H1 (cell line): ENCODE measurements around the gene SBK1.

Source experiments
- BCL11A ChIP-seq, 2 experiments: IDR thresholded peaks; one replicate each; pipeline ENCODE4 v1.6.1; 2011; ENCODE audit warnings: low read depth in 2 of 2, low read length in 2 of 2, mild to moderate bottlenecking in 2 of 2
- CHD2 ChIP-seq: IDR thresholded peaks from 2 replicates; pipeline ENCODE4 v1.6.1; 2012; ENCODE audit warnings: low read length, improper control_type of control experiment
- EP300 ChIP-seq, 2 experiments: IDR thresholded peaks; 1 replicate in 1 of 2; 2 replicates in 1 of 2; pipeline ENCODE4 v1.6.1; 2011 to 2012; ENCODE audit warnings: low read depth in 2 of 2, low read length in 2 of 2, mild to moderate bottlenecking in 2 of 2, borderline replicate concordance in 1 of 2, inconsistent platforms in 1 of 2, moderate library complexity in 1 of 2
- EZH2 ChIP-seq: fragments of 200-600 bp; sonication (generic); IDR thresholded peaks from 2 replicates; pipeline ENCODE4 v1.7.1; 2012; ENCODE audit warnings: low read depth, mild to moderate bottlenecking, moderate library complexity, low read length, inconsistent platforms; ENCODE audit not compliant: severe bottlenecking
- KDM1A ChIP-seq: fragments of 200-600, 300-600 bp; sonication (generic); IDR thresholded peaks from 2 replicates; pipeline ENCODE4 v1.7.1; 2016; ENCODE audit warnings: mild to moderate bottlenecking, low read length, borderline replicate concordance
- POLR2AphosphoS5 ChIP-seq: IDR thresholded peaks from 2 replicates; pipeline ENCODE4 v1.6.1; 2011; ENCODE audit warnings: low read depth, low read length
- SAP30 ChIP-seq: fragments of 300-600 bp; sonication (generic); IDR thresholded peaks from 2 replicates; pipeline ENCODE4 v1.7.1; 2012; ENCODE audit warnings: low read length, moderate library complexity, mild to moderate bottlenecking, inconsistent platforms; ENCODE audit not compliant: insufficient read depth, insufficient replicate concordance
- SP1 ChIP-seq: IDR thresholded peaks from 2 replicates; pipeline ENCODE4 v1.6.1; 2011; ENCODE audit warnings: low read depth, low read length
- SRF ChIP-seq: IDR thresholded peaks from 2 replicates; pipeline ENCODE4 v1.6.1; 2011; ENCODE audit warnings: mild to moderate bottlenecking, low read depth, low read length, moderate library complexity
- TBP ChIP-seq: IDR thresholded peaks from 2 replicates; pipeline ENCODE4 v1.6.1; 2011; ENCODE audit warnings: low read depth, low read length, improper control_type of control experiment
- USF2 ChIP-seq: IDR thresholded peaks from 2 replicates; pipeline ENCODE4 v1.6.1; 2011; ENCODE audit warnings: low read length, improper control_type of control experiment
- TF ChIP-seq, protein P1 (sequence below), 3 experiments: IDR thresholded peaks; 1 replicate in 2 of 3; 2 replicates in 1 of 3; pipeline versions ENCODE4 v1.5.1 to v1.6.1; 2011; ENCODE audit warnings: low read length in 3 of 3, mild to moderate bottlenecking in 3 of 3, inconsistent platforms in 2 of 3, low read depth in 1 of 3, moderate library complexity in 1 of 3; ENCODE audit not compliant: insufficient read depth in 1 of 3; ENCODE audit errors: control extremely low read depth in 1 of 3
- TF ChIP-seq, protein P2 (sequence below): IDR thresholded peaks from 2 replicates; pipeline ENCODE4 v1.6.1; 2011; ENCODE audit warnings: low read depth, mild to moderate bottlenecking, low read length; ENCODE audit not compliant: insufficient read depth

DNA sequence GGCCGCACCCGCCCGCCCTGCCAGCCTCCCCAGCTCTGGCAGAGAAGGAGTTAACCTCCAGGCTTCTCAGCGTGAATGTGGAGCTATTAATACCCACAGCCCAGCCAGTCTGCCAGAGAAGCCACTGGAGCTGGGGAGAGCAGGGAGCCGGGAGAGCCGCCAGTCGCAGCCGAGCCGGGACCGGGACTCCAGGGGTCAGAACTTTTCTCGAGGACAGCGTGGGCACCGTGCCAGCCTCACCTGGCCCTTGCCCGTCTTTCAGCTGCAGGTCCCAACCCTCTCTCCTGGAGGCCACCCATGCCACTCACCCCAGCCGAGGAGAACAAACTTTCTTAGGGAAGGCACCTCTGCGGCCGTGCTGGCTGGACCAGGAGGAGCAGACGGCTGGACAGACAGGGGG, 33.8 kb upstream of the SBK1 start:
- TF ChIP-seq, protein P1, sequence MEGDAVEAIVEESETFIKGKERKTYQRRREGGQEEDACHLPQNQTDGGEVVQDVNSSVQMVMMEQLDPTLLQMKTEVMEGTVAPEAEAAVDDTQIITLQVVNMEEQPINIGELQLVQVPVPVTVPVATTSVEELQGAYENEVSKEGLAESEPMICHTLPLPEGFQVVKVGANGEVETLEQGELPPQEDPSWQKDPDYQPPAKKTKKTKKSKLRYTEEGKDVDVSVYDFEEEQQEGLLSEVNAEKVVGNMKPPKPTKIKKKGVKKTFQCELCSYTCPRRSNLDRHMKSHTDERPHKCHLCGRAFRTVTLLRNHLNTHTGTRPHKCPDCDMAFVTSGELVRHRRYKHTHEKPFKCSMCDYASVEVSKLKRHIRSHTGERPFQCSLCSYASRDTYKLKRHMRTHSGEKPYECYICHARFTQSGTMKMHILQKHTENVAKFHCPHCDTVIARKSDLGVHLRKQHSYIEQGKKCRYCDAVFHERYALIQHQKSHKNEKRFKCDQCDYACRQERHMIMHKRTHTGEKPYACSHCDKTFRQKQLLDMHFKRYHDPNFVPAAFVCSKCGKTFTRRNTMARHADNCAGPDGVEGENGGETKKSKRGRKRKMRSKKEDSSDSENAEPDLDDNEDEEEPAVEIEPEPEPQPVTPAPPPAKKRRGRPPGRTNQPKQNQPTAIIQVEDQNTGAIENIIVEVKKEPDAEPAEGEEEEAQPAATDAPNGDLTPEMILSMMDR (IDR thresholded peaks at IDR 0.05; ENCODE audit: control extremely low read depth in 1 of 3, insufficient read depth in 1 of 3, low read depth in 1 of 3, low read length in 3 of 3), result no peak
- TF ChIP-seq USF2 (no peak), EP300 (IDR thresholded peaks at IDR 0.05; ENCODE audit: borderline replicate concordance in 1 of 2, low read depth in 2 of 2, low read length in 2 of 2) (no peak), POLR2AphosphoS5 (no peak), TBP (no peak), SRF (no peak), KDM1A (no peak), SAP30 (no peak), CHD2 (no peak), SP1 (no peak), BCL11A (IDR thresholded peaks at IDR 0.05; ENCODE audit: low read depth in 2 of 2, low read length in 2 of 2) (no peak), EZH2 (no peak)
- TF ChIP-seq, protein P2, sequence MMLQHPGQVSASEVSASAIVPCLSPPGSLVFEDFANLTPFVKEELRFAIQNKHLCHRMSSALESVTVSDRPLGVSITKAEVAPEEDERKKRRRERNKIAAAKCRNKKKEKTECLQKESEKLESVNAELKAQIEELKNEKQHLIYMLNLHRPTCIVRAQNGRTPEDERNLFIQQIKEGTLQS, result no peak
